Measurements from ENCODE around the gene BDKRB1.

- TF ChIP-seq EZH2 (IDR thresholded peaks at IDR 0.05; ENCODE audit: insufficient read depth, poor library complexity, severe bottlenecking) (no peak), EZH2phosphoT487 (IDR thresholded peaks at IDR 0.05; ENCODE audit: insufficient read depth, low read depth) (no peak)
These were observed 43.9 kb upstream of the BDKRB1 start for GRCh38 chr14:96212140-96212539.

Data from GM23248 (cell line).